HG03064 (cell line): ENCODE measurements around the gene CHPT1.
A peak's percentile ranks its signal among the peaks of the same experiment; 100 is the strongest.
"Not testable (repeated sequence)": the region's sequence is repeated elsewhere in the genome, so short reads cannot be mapped to it uniquely, and the experiment has no call there.

Experiments
- ATAC-seq: cut with Tn5 transposase; IDR thresholded peaks from one replicate; pipeline ENCODE4 v1.9.1; 2021; ENCODE audit warnings: low read depth; ENCODE audit not compliant: unreplicated experiment

The CHPT1 gene

DNA sequence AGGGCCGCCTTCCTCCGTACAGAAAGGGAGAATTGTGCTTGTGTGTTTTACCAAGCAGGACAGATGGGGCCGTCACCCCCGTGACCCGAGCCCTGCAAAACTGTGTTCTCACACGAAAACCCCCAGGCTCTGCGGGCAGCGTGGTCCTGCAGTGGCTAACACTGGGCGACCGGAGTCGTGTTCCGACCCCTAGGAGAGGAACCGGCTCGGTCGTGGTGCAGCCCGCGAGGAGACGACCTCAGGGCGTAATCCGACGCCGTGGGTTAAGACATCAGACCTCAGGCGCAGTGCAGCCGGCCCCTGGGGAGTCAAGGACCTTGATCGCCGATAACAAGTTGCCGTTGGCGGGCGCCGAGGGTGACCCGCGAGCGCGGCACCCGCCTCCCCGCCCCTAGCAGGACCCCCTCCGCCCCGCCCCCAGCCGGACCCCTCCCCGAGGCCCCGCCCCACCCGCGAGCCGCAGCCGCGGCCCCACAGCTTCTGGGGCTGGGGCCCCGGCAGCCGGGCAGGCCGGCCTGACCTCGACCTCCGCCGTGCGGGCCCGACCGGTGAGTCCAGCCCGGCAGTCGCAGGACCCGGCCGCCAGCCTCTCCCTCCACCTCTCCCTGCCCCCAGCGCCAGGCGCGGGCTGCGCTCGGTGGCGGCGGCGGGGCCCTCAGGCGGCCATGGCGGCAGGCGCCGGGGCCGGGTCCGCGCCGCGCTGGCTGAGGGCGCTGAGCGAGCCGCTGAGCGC is at the start of gene CHPT1:
Gene CHPT1 (plus strand): TSS at position 444 of the 733 bp plus-strand sequence. CDS start 222 bp downstream, at position 666.
- peak; percentile 59 for ATAC-seq

DNA sequence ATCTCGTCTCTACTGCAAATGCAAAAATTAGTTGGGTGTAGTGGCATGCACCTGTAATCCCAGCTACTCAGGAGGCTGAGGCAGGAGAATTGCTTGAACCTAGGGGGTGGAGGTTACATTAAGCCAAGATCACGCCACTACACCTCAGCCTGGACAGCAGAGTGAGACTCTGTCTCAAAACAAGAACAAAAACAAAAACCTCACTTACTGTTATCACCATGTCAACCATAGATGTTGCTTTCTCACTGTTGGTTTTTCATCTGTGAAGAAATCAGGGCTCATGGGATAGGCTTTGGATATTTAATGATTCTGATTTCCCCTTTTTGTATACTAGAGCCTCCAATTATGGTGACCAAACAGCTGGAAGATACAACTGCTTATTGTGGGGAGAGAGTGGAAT is 49.7 kb upstream of the CHPT1 start:
- no peak for ATAC-seq

DNA sequence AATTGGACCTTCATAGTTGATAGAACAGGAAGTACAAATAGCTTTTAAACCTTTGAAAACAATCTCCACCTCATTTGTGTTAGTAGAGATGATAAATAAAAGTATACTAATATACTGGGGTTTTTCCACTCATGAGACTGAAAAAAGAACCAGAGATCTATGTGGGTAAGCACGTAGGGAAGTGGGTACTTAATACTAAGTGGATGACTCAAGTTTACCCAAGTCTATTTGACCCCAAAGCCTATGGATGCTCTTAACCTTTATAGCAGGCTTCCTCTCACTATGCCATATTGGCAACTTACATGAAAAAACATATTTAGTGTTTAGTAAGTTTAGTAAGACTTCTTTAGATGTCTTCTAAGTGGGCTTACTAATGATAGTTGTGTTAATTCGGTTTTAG is 49.2 kb upstream of the CHPT1 start:
- no peak for ATAC-seq

DNA sequence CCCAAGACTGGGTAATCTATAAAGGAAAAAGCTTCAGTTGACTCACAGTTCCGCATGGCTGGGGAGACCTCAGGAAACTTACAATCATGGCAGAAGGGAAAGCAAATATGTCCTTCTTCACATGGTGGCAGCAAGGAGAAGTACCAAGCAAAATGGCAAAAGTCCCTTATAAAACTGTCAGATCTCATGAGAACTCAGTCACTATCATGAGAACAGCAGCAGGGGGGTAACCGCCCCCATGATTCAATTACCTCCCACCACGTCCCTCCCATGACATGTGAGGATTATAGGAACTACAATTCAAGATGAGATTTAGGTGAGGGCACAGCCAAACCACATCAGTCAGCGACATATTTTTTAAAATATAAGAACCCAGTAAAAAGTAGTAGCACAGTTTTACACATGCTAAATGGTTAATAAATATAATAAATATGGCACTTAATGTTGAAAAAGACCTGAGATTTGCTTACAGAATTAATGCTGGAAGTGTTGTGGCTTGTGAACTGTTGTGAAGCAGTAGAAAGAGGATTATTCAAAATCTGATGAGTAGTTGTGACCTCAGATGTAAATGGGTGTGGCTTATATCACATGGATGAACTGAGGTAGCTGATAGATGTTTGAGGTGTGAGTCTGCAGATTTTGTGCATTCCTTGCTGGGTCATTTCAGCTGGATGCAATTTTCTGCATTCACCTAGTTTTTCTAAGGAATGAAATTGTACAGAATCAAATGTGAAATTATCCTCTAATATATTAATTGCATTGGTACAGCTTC is 46.9 kb upstream of the CHPT1 start:
- ATAC-seq = no peak

DNA sequence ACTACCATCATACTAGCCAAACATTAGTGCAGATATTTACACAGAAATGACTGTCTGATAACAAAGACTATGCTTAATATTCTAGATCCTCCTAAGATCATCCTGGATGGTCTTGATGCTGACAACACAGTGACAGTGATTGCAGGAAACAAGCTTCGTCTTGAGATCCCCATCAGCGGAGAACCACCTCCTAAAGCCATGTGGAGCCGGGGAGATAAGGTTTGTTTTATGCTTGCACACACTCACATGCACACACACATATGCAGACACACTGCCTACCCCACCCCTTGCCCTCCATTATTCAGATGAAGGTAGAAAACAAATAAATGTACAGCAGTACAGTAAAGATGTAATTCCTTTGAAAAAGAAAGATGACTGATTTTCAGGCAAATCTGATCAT is 44.4 kb upstream of the CHPT1 start:
- no peak for ATAC-seq

DNA sequence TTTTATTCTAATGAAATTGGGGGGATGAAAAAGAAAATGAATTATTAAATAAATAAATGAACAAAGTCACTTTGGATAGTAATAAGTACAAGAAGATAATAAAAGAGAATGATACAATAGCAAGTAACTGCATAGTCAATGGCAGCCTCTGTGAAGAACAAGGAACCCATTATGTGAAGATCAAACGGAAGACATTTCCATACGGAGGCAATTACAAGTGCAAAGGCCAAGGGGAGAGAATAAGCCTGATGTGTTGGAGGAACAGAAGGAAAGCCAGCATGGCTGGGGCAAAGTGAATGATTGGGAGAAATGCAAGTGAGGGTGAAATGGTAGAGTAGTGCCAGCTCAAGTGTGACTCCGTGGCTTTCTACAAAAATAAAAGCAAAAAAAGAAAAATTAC is 43.9 kb upstream of the CHPT1 start:
- no peak for ATAC-seq

DNA sequence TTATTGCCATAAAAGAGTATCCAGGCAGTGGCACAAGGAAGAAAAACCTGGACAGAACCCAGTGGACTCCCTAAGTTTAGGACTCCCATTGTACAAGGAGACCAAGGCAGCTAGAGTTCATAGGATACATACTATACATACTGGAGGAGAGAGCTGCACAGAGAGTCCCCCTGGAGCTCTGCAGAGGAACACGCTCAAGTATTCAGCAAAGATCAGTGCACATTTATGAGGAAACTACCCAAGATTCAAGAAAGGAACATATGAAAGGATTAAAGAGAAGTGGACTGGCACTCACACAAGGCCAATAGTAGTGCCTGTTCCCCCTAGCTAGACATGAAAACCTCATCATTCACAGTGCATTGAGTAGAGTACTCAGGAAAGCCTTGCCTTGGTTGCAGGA is 43.0 kb upstream of the CHPT1 start:
- ATAC-seq = no peak

DNA sequence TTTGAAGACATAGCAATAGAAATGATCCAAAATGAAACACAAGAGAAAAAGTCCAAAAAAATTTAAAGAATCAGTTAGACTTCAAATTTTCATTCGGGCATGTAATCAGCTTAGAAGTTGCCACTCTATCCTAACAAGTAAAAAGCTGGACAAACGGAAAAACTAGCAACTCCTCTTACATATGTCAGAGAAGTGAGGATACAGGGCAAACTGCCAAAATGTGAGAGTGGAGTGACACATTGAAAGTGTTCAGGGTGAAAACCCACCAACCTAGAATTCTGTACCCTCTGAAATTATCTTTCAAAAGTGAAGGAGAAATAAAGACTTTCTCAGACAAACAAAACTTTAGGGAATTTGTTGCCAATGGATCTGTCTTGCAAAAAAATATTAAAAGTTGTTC is 42.0 kb upstream of the CHPT1 start:
- ATAC-seq = no peak

DNA sequence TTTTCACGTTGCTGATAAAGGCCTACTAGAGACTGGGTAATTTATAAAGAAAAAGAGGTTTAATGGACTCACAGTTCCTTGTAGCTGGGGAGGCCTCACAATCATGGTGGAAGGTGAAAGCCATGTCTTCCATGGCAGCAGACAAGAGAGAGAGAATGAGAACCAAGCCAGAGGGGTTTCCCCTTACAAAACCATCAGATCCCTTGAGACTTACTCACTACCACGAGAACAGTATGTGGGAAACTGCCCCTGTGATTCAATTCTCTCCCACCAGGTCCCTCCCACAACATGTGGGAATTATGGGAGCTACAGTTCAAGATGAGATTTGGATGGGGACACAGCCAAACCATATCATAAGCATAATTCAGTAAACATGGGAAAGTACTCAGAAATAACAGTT is 36.8 kb upstream of the CHPT1 start:
- not testable (repeated sequence) for ATAC-seq

DNA sequence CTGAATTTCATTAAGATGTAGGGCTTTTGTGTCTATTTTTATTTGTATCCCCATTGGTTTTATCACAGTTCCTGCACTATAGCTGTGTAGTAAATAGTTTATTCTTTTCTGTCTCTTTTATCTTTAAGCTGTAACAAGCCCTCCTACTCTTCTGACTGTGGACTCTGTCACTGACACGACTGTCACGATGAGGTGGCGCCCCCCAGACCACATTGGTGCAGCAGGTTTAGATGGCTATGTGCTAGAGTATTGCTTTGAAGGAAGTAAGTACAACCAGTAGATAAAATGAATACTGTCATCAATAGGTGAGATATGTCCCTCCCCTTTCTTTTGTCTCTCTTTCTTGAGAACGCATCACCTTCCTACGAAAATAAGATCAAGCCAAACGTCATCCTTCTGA is 34.1 kb upstream of the CHPT1 start:
- no peak for ATAC-seq

DNA sequence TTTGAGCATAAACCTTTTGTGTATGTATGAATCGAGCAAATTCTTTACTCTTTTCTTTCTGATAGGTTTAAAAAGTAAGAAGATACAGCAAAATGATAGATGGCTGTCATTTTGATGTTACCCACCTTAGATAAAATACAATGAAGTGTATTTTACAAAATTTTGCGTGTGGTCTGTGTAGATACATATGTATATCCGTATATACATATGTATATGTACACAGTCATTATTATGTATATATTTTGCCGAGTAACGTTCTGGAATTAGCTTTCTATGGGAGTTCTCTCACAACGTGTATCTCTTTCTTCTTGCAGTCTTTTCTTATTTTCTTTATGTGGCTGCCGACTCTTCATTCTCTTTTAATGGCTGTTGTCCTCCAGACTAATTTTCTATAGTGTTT is 32.4 kb upstream of the CHPT1 start:
- ATAC-seq = no peak

DNA sequence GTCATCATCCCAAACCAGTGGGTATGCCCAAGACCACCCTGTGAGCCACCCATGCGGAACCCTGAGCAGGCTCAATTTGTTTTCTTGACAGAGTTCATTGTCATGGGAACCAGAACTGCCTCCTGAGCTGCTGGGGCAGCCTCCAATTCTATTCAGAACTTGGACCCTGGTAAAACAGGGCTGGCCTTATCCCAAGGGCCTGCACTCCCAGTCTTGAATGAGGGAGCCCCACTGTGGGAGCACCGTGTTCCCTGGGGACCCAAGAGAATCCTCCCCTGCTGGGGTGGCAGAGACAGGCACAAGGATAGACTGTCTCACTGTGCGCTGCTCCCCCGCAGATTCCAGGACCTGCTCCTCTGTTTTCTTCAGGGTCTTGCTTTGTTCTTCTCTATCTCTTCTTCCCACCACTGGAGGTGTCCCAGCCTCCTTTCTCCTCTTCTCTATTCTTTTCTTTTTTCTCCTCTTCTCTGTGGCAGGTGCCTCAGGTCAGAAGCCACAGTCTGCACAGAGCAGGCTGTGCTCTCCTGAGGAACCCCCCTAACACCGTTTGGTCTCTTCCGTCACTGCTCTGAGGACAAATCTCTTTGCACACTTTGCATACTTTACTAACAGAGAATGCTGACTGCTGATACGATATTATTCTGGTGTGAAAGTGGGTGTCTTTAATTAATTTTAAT is 31.2 kb upstream of the CHPT1 start:
- ATAC-seq = no peak

DNA sequence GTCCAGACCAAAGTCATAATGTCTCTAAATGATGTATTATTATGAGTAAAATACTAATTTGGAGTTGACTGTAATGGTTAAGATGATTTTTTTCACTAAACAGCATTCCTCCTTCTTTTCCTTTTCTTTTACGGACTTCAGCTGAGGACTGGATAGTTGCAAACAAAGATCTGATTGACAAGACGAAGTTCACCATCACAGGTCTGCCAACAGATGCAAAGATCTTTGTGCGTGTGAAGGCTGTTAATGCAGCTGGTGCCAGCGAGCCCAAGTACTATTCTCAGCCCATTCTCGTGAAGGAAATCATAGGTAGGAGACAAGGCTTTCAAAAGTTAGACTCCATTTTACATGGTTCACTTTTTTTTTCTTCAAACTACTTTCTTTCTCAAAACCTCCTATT is 29.8 kb upstream of the CHPT1 start:
- no peak for ATAC-seq

DNA sequence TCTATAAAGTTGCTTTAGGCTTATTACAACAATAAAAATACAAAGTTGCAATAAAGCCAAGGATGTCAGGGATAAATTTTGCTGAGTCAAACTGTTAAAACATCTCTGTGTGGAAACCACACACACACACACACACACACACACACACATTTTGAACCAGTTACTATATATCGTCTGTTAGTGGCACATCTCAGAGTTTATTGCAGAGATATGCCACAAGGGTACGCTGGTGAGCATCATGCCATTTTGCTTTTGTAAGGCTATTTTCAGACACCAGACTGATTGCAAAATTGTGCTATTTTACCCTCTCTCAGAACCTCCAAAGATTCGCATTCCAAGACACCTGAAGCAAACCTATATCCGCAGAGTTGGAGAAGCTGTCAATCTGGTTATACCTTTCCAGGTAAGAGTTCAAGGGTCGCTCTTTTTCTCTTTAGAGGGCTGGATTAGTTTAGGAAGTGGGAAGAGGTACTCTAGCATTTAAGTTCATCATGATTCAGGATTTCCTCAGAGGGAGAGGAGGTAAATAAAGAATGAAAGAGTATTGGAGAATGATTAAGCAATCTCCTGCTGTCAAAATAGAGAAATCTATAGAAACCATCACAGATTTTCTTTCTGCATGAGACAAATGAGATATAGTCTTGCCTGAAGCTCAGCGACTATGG is 27.3 kb upstream of the CHPT1 start:
- no peak for ATAC-seq

DNA sequence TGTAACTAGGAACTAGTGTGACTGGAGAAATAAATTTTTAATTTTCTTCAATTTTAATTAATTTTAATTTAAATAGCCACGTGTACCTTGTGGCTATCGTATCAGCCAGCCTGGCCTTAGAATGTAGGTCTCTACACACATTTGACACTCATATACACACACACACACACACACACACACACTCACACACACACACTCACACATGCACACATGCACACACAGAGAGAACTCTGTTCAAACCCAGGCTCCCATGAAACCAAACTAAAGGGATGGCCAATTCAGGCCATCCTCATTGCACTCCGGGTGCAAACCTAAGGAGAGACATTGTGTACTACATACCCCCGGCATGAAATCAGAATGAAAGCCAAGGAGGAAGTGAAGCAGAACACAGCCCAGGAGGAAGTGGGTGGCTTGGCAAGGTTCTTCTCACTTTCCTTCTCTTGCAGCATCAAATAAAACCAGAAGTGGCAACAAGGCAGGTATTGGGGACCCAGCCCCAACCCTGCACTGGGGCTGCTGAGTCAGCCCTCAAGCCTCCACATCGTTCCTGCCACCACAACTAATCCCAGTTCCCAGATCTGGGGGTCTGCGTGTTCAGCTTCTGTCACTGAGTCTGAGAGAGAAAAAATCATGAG is 26.2 kb upstream of the CHPT1 start:
- peak; percentile 92 for ATAC-seq

DNA sequence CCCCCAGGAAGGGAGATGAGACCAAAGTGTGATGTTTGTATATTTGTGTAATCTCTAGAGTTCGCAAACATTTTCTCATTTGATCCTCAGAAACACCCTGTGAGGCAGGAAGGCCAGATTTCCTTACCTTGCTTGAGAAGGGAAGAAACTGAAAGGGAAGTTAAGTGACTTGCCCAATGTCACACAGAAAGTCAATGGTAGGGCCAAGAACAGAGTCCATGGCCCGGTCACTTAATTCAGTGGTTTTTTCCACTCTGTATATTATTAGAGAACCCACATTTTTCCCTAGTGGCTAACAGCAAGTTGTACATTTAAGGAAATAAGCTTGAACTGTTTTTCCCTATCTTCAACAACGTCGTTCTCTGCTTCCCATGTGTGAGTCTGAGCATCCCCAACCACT is 25.6 kb upstream of the CHPT1 start:
- ATAC-seq = peak; percentile 12

DNA sequence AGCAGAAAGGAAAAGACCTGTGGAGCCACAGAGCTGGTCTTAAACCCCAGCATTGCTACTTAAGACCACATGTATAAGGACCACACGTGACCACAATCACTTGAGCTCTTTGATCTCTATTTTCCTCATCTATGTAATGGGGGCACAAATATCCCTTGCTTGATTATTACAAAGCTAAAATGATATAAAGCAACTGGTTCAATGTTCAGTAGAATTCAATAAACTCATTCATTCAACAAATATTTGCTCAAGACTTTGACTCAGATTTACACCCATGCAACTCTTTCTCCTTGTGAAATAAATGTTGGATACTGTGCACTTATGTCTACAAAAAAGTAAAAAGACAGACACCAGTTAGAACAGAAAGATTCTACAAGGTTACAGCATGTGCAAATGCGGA is 21.9 kb upstream of the CHPT1 start:
- ATAC-seq = no peak

DNA sequence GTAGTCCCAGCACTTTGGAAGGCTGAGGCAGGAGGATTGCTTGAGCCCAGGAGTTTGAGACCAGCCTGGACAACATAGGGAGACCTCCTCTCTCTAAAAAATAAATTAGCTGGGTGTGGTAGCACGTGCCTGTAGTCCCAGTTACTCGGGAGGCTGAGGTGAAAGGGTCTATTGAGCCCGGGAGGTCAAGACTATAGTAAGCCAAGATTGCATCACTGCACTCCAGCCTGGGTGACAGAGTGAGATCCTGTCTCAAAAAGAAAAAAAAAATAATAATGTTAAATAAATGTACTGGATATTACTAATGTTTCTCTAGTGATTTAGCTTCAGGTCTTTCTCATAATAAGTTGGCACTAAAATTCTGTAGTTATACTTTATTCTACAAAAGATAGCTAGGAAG is 20.9 kb upstream of the CHPT1 start:
- not testable (repeated sequence) for ATAC-seq

DNA sequence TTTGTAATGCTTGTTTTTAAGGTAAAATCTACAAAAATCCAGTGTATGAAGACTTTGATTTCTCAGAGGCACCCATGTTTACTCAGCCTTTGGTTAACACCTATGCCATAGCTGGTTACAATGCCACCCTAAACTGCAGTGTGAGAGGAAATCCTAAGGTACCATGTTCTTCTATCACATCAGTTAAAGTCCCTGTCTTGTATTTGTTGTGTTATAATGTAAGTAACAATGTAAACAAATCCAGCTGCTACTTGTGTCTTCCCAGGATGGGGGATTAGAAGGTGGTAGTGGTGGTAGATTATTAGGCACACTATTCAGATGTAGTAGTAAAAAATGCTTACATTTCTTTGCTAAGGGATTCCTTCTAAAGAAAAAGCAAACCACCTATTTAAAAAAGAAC is 19.4 kb upstream of the CHPT1 start:
- ATAC-seq = no peak

DNA sequence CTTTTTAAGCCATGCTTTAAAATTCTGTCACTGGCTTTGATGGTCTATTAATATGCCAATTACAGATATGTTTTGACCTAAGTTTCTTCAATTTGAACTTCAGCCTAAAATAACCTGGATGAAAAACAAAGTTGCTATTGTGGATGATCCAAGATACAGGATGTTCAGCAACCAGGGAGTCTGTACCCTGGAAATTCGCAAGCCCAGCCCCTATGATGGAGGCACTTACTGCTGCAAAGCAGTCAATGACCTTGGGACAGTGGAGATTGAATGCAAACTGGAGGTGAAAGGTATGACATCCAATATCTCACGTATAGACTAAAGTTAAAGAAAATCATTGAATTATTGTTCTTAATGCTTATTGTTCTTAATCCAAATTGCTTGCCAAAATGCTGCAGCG is 17.2 kb upstream of the CHPT1 start:
- ATAC-seq = no peak

DNA sequence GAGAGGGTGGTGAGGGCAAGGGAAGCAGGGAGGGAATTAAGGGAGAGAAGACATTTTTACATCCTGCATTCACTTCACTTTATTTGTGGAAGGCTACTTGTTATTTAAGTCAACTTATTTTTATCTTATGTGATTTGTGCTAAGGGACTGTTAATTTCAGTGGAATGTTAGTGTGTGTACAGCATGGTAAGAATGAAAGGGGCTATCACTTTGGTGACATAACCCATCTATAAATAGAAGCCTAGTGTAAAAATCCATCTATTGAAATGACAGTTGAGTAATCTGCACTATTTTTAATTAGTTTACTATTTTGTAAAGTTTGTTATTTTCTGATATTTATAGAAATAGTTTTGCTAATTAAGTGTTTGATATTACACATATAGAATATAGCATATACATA is 16.8 kb upstream of the CHPT1 start:
- no peak for ATAC-seq
